Keratinocyte (primary cell): ENCODE data around the gene DRC1. TPM values are rescaled to one million over a fixed set of nuclear protein-coding genes. Genes with fewer than 3 reads are reported as not detected.

ENCODE experiments used
- DNase-seq: peaks from one replicate; pipeline ENCODE4 v3.0.0-alpha.2; 2011; ENCODE audit warnings: low read depth, missing footprints, low spot score
- FAIRE-seq: peaks from 2 replicates; lab custom pipeline; 2011; peaks lifted over from hg19 to GRCh38; lab: Jason Lieb, UNC
- H2AFZ ChIP-seq: 2 replicates; pipeline ENCODE4 v1.6.0; 2012; ENCODE audit warnings: low read length, control low read depth, inconsistent platforms; ENCODE audit not compliant: control insufficient read depth
- H3K27ac ChIP-seq: 2 replicates; pipeline ENCODE4 v1.5.1; 2011; ENCODE audit warnings: low read length; ENCODE audit not compliant: control insufficient read depth, insufficient read depth
- H3K27me3 ChIP-seq: 3 replicates; pipeline ENCODE4 v1.6.0; 2011; ENCODE audit warnings: low read length; ENCODE audit not compliant: control insufficient read depth, insufficient read depth; ENCODE audit errors: extremely low read depth
- H3K36me3 ChIP-seq, 2 experiments: 2 replicates in 1 of 2; 3 replicates in 1 of 2; pipeline ENCODE4 v1.5.1; 2011; ENCODE audit warnings: low read length in 2 of 2, mild to moderate bottlenecking in 1 of 2; ENCODE audit not compliant: control insufficient read depth in 2 of 2, insufficient read depth in 2 of 2; ENCODE audit errors: extremely low read depth in 1 of 2
- H3K4me1 ChIP-seq: 3 replicates; pipeline ENCODE4 v1.5.1; 2011; ENCODE audit warnings: low read length; ENCODE audit not compliant: control insufficient read depth, insufficient read depth; ENCODE audit errors: extremely low read depth
- H3K4me2 ChIP-seq: 3 replicates; pipeline ENCODE4 v1.6.0; 2011; ENCODE audit warnings: low read depth, low read length; ENCODE audit not compliant: control insufficient read depth, insufficient read depth; ENCODE audit errors: extremely low read depth
- H3K4me3 ChIP-seq, 3 experiments: fragments of 200-600 bp in 1 of 3; sonication (generic) in 1 of 3; 2 replicates in 2 of 3; 3 replicates in 1 of 3; pipeline ENCODE4 v1.5.1; 2011 to 2016; ENCODE audit warnings: low read length in 3 of 3, mild to moderate bottlenecking in 3 of 3, control low read depth in 2 of 3, inconsistent platforms in 1 of 3, low read depth in 1 of 3, mixed read lengths in 1 of 3, mixed run types in 1 of 3, moderate library complexity in 1 of 3; ENCODE audit not compliant: control insufficient read depth in 2 of 3, insufficient read depth in 2 of 3; ENCODE audit errors: extremely low read depth in 1 of 3
- H3K79me2 ChIP-seq: 2 replicates; pipeline ENCODE4 v1.6.0; 2012; ENCODE audit warnings: low read length; ENCODE audit not compliant: control insufficient read depth, insufficient read depth
- H3K9ac ChIP-seq: 3 replicates; pipeline ENCODE4 v1.6.0; 2011; ENCODE audit warnings: low read length; ENCODE audit not compliant: control insufficient read depth, insufficient read depth; ENCODE audit errors: extremely low read depth
- H3K9me1 ChIP-seq: 3 replicates; pipeline ENCODE4 v1.6.0; 2011; ENCODE audit warnings: low read length; ENCODE audit not compliant: control insufficient read depth, insufficient read depth; ENCODE audit errors: extremely low read depth
- H3K9me3 ChIP-seq: 2 replicates; pipeline ENCODE4 v1.5.1; 2012; ENCODE audit warnings: low read depth, low read length; ENCODE audit not compliant: control insufficient read depth
- H4K20me1 ChIP-seq: 3 replicates; pipeline ENCODE4 v1.6.0; 2011; ENCODE audit warnings: low read length; ENCODE audit not compliant: control insufficient read depth, insufficient read depth; ENCODE audit errors: extremely low read depth
- CTCF ChIP-seq, 3 experiments: IDR thresholded peaks in 1 of 3; conservative IDR thresholded peaks in 1 of 3; optimal IDR thresholded peaks in 1 of 3; 2 replicates in 2 of 3; 3 replicates in 1 of 3; pipeline versions ENCODE3 to v1.5.1; 2011; ENCODE audit warnings: low read length in 3 of 3, mild to moderate bottlenecking in 3 of 3, moderate library complexity in 2 of 3, control low read depth in 1 of 3, inconsistent platforms in 1 of 3; ENCODE audit not compliant: insufficient read depth in 2 of 3; ENCODE audit errors: extremely low read depth in 1 of 3
- EZH2 ChIP-seq: IDR thresholded peaks from one replicate; pipeline ENCODE4 v1.6.1; 2012; ENCODE audit warnings: inconsistent platforms, mild to moderate bottlenecking, low read length, moderate library complexity
- dilution Hi-C: fragments of 300-500 bp; cut with MboI; formaldehyde crosslinking; loops from one replicate; pipeline ENCODE4 v1.7.0; 2020; ENCODE audit warnings: low sequenced_read_pairs; ENCODE audit not compliant: extremely low pct_ligation_motif_present
- polyA plus RNA-seq, 5 experiments: library from polyadenylated mRNA; depleted of rRNA in 3 of 5; stranded (reverse) in 3 of 5; stranded (forward) in 1 of 5; unstranded in 1 of 5; fragments of >200 nt; gene quantifications; 1 replicate in 1 of 5; 2 replicates in 3 of 5; 3 replicates in 1 of 5; pipeline versions ENCODE4 v1.2.1 to v1.2.3, GENCODE V29; 2011 to 2012; ENCODE audit warnings: missing spikeins in 2 of 5, low read depth in 1 of 5, low replicate concordance in 1 of 5

DRC1 gene
- polyA plus RNA-seq, 1 donor (not counting 4 experiments of a cell fraction or from before 2014, with no cell fraction given) = not detected

GRCh38 chr2:26464390-26465265 is 62.9 kb downstream of the DRC1 start:
- Histone ChIP-seq H3K9ac (no peak overlapping the region), H4K20me1 (no peaks in the 10 kb centered on the region), H3K4me2 (no peak overlapping the region), H3K27ac (no peak overlapping the region), H3K27me3 (no peaks in the 10 kb centered on the region), H3K79me2 (no peaks in the 10 kb centered on the region), H3K36me3 (no peaks in the 10 kb centered on the region), H3K4me1 (no peaks in the 10 kb centered on the region), H3K4me3 (no peak overlapping the region), H3K9me3 (no peaks in the 10 kb centered on the region), H3K9me1 (no peaks in the 10 kb centered on the region), H2AFZ (no peak overlapping the region)
- no peak for DNase-seq
- TF ChIP-seq EZH2 (no peak), CTCF (optimal IDR thresholded peaks at IDR 0.05 in 1 of 3, IDR thresholded peaks at IDR 0.05 in 1 of 3, conservative IDR thresholded peaks at IDR 0.05 in 1 of 3; ENCODE audit: extremely low read depth in 1 of 3, insufficient read depth in 2 of 3, low read length in 3 of 3) (no peak)
- dilution Hi-C loops = no loop called here
- no peak for FAIRE-seq

- H3K9me3 ChIP-seq = no peaks in the 10 kb centered on the region
- FAIRE-seq = no peak
- no peak overlapping the region for H2AFZ ChIP-seq
- no peaks in the 10 kb centered on the region for H3K27me3 ChIP-seq
- H3K79me2 ChIP-seq = no peaks in the 10 kb centered on the region
- H3K4me2 ChIP-seq = no peak overlapping the region
- no peak overlapping the region for H3K4me3 ChIP-seq
- no peak overlapping the region for H3K9ac ChIP-seq
- no peak overlapping the region for H3K27ac ChIP-seq
- no peaks in the 10 kb centered on the region for H4K20me1 ChIP-seq
- dilution Hi-C loops = no loop called here
- no peak for DNase-seq
- H3K9me1 ChIP-seq = no peaks in the 10 kb centered on the region
- no peaks in the 10 kb centered on the region for H3K36me3 ChIP-seq
- TF ChIP-seq CTCF (optimal IDR thresholded peaks at IDR 0.05 in 1 of 3, IDR thresholded peaks at IDR 0.05 in 1 of 3, conservative IDR thresholded peaks at IDR 0.05 in 1 of 3; ENCODE audit: extremely low read depth in 1 of 3, insufficient read depth in 2 of 3, low read length in 3 of 3) (no peak), EZH2 (no peak)
- no peaks in the 10 kb centered on the region for H3K4me1 ChIP-seq
These were observed 63.7 kb downstream of the DRC1 start for GRCh38 chr2:26465266-26465925.
